Calu3 (cell line): ENCODE measurements around the gene GIGYF1. TPM values are rescaled to one million over a fixed set of nuclear protein-coding genes. Genes with fewer than 3 reads are reported as not detected.
"Not testable (repeated sequence)": the region's sequence is repeated elsewhere in the genome, so short reads cannot be mapped to it uniquely, and the experiment has no call there.

ENCODE experiments used
- BruUV-seq: library from RNA; stranded (reverse); fragments of 400-500 nt; replicated peaks from 2 replicates; lab custom pipeline; 2021; lab: Mats Ljungman, UMichigan
- CTCF ChIA-PET: fragments of 300-600 bp; sonication (Branson Sonifier 250); formaldehyde crosslinking; loops from one replicate; lab custom pipeline; 2022; ENCODE audit warnings: antibody characterized with exemption; lab: Charles Lee
- DNase-seq: peaks from one replicate; pipeline ENCODE4 v3.0.0; 2022
- H3K27ac Mint-ChIP-seq: one replicate; pipeline ENCODE4 v1.8.0; 2022; ENCODE audit warnings: mixed read lengths; ENCODE audit not compliant: unreplicated experiment
- H3K27me3 Mint-ChIP-seq: one replicate; pipeline ENCODE4 v1.8.0; 2022; ENCODE audit warnings: mixed read lengths; ENCODE audit not compliant: unreplicated experiment
- H3K36me3 Mint-ChIP-seq: one replicate; pipeline ENCODE4 v1.8.0; 2022; ENCODE audit warnings: mild to moderate bottlenecking, moderate library complexity, mixed read lengths; ENCODE audit not compliant: insufficient read depth, unreplicated experiment
- H3K4me1 Mint-ChIP-seq: one replicate; pipeline ENCODE4 v1.8.0; 2022; ENCODE audit warnings: mild to moderate bottlenecking, low read depth, mixed read lengths; ENCODE audit not compliant: unreplicated experiment
- H3K4me3 Mint-ChIP-seq: one replicate; pipeline ENCODE4 v1.8.0; 2022; ENCODE audit warnings: mild to moderate bottlenecking, low read depth, moderate library complexity, mixed read lengths; ENCODE audit not compliant: unreplicated experiment
- H3K9me3 Mint-ChIP-seq: one replicate; pipeline ENCODE4 v1.8.0; 2022; ENCODE audit warnings: low read depth, mixed read lengths; ENCODE audit not compliant: unreplicated experiment
- intact Hi-C: fragments of 100-400 bp; cut with micrococcal nuclease; formaldehyde crosslinking; loops from one replicate; pipeline ENCODE4 v1.10.0; 2022; ENCODE audit not compliant: unreplicated experiment
- total RNA-seq: library from RNA; stranded (reverse); gene quantifications from 2 replicates; pipeline ENCODE4 v1.2.3, GENCODE V29; 2022
- TF ChIP-seq, protein P1 (sequence below): fragments of 200-600 bp; IDR thresholded peaks from one replicate; pipeline ENCODE4 v1.8.0; 2022; ENCODE audit warnings: antibody characterized with exemption; ENCODE audit not compliant: unreplicated experiment

Gene GIGYF1
- total RNA-seq, 1 experiment from 2014 or later, result 30.8 TPM

DNA sequence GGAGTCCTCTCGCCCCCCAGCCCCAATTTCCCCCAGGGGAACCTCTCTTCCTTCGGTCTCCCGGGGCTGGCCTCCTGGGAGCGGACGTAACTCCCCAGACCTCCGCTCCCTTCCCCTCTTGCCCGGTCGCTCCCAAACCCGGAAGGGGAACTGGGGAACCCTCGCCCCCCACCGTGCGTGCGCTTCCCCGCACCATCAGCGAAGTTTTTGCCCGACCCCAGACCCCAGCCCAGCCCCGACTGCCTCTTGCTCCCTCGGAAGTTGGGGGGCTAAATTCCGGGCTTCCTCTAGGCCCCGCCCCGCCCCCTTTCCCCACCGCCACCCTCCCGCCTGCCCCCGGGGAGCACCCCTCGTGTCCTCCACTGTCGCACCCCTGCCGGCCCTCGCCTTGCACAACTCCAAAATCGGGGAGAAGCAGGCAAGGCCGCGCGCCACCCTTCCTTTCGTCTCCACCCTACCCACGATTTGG lies 20.1 kb downstream of the GIGYF1 start:
- H3K4me1 Mint-ChIP-seq, result no peaks in the 10 kb centered on the region
- H3K27me3 Mint-ChIP-seq, result peaks cover 13% of the 10 kb centered on the region
- peaks cover 45% of the 10 kb centered on the region for H3K36me3 Mint-ChIP-seq
- peak overlapping the region; percentile 93 for H3K4me3 Mint-ChIP-seq
- H3K27ac Mint-ChIP-seq, result peak overlapping the region; percentile 90
- no peaks in the 10 kb centered on the region for H3K9me3 Mint-ChIP-seq
- DNase-seq, result no peak
- CTCF ChIA-PET, result no interaction called here
- no TSS peak for BruUV-seq
- intact Hi-C loops, result no loop called here
- TF ChIP-seq, protein P1, sequence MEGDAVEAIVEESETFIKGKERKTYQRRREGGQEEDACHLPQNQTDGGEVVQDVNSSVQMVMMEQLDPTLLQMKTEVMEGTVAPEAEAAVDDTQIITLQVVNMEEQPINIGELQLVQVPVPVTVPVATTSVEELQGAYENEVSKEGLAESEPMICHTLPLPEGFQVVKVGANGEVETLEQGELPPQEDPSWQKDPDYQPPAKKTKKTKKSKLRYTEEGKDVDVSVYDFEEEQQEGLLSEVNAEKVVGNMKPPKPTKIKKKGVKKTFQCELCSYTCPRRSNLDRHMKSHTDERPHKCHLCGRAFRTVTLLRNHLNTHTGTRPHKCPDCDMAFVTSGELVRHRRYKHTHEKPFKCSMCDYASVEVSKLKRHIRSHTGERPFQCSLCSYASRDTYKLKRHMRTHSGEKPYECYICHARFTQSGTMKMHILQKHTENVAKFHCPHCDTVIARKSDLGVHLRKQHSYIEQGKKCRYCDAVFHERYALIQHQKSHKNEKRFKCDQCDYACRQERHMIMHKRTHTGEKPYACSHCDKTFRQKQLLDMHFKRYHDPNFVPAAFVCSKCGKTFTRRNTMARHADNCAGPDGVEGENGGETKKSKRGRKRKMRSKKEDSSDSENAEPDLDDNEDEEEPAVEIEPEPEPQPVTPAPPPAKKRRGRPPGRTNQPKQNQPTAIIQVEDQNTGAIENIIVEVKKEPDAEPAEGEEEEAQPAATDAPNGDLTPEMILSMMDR, result no peak

- intact Hi-C loops, result no loop called here
- Mint-ChIP-seq H3K36me3 (peaks cover 39% of the 10 kb centered on the region), H3K9me3 (no peaks in the 10 kb centered on the region), H3K27me3 (peaks cover 14% of the 10 kb centered on the region), H3K27ac (peak within 1 kb of the TSS; percentile 90), H3K4me1 (no peaks in the 10 kb centered on the region), H3K4me3 (peak within 1 kb of the TSS; percentile 93)
- CTCF ChIA-PET, result interaction anchor here (0.6 to 1.3 kb wide), 3 partner anchors 37 to 471 kb away, joined by 3 to 9 read pairs (median 4); partner anchors contain the start of genes FBXO24 and LRCH4
- DNase-seq, result peak; percentile 97
- no TSS peak for BruUV-seq
- TF ChIP-seq, protein P1, result no peak
Measured at GRCh38 chr7:100673302-100673941, 20.6 kb downstream of the GIGYF1 start, which contains the start of gene GNB2. TSS of gene GNB2 (plus strand) at chr7:100673740. CDS start at chr7:100676266, 2,526 bp downstream.

DNA sequence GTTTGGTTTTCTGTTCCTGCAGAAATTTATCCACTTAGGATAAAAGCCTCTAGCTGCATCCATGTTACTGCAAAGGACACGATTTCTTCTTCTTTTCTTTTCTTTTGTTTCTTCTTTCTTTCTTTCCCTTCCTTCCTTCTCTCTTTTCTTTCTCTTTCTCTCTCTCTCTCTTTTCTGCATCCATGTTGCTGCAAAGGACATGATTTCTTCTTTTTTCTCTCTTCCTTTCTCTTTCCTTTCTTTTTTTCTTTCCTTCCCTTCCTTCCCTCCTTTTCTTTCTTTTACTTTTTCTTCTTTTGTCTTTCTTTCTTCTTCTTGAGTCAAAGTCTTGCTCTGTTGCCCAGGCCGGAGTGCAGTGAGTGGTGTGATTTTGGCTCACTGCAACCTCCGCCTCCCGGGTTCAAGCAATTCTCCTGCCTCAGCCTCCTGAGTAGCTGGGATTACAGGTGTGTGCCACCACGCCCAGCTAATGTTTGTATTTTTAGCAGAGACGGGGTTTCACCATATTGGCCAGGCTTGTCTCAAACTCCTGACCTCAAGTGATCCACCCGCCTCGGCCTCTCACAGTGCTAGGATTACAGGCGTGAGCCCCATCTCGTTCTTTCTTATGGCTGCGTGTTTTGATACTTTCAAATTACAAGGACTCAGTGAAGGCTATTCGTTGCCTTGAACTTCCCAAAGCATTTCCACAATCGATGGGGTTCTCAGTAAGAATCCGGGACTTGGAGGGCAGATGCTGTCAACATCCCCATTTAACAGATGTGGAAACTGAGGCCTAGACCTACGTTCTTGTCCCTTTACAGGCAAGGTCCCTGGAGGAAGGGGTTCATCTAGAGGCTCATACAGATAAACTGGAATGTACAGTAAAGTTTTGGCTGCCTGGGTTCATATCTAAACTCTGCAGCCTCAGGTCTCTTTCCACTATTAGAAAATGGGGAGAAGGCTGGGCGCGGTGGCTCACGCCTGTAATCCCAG lies 22.4 kb downstream of the GIGYF1 start:
- H3K27ac Mint-ChIP-seq, result no peak overlapping the region
- no peaks in the 10 kb centered on the region for H3K9me3 Mint-ChIP-seq
- no TSS peak for BruUV-seq
- CTCF ChIA-PET, result no interaction called here
- H3K4me3 Mint-ChIP-seq, result no peak overlapping the region
- no peaks in the 10 kb centered on the region for H3K4me1 Mint-ChIP-seq
- TF ChIP-seq, protein P1, result no peak
- peaks cover 32% of the 10 kb centered on the region for H3K27me3 Mint-ChIP-seq
- DNase-seq, result no peak
- intact Hi-C loops, result no loop called here
- peaks cover 32% of the 10 kb centered on the region for H3K36me3 Mint-ChIP-seq

DNA sequence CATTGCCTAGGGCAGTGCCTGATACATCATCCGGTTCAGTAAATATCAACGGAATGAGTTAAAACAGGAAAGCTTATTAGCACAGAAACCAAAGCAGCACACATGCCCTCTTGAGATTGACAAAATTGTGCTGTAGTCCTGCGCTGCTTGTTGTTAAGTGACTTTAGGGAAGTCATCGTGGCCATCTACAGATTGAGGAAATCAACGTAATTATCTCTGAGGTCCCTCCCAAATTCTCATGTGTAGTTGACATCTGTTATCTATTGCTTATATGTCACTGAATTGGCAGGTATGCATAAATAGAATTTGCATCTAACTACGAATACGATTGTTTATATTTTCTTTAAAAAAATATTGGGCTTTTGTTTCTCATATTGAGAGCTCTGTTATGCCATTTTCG lies 24.0 kb downstream of the GIGYF1 start:
- Mint-ChIP-seq H3K9me3 (no peaks in the 10 kb centered on the region), H3K4me3 (no peak overlapping the region), H3K27me3 (peaks cover 44% of the 10 kb centered on the region), H3K36me3 (peaks cover 28% of the 10 kb centered on the region), H3K27ac (no peak overlapping the region), H3K4me1 (no peaks in the 10 kb centered on the region)
- CTCF ChIA-PET, result no interaction called here
- intact Hi-C loops, result no loop called here
- no TSS peak for BruUV-seq
- TF ChIP-seq, protein P1, result no peak
- DNase-seq, result no peak

DNA sequence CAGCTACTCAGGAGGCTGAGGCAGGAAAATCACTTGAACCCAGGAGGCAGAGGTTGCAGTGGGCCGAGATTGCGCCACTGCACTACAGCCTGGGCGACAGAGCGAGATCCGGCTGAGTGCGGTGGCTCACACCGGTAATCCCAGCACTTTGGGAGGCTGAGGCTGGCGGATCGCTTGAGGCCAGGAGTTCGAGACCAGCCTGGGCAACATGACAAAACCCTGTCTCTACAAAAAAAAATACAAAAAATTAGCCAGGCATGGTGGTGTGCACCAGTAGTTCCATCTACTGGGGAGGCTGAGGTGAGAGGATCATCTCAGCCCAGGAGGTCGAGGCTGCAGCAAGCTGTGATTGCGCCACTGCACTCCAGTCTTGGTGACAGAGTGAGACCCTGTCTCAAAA lies 24.9 kb downstream of the GIGYF1 start:
- peaks cover 19% of the 10 kb centered on the region for H3K36me3 Mint-ChIP-seq
- H3K4me3 Mint-ChIP-seq, H3K27ac Mint-ChIP-seq, CTCF ChIA-PET, BruUV-seq, H3K4me1 Mint-ChIP-seq, DNase-seq, intact Hi-C loops, H3K9me3 Mint-ChIP-seq: not testable (repeated sequence)
- peaks cover 44% of the 10 kb centered on the region for H3K27me3 Mint-ChIP-seq
